GM23338 (cell line): Measurements from ENCODE around the gene SLC2A5. TPM values are rescaled to one million over a fixed set of nuclear protein-coding genes. Genes with fewer than 3 reads are reported as not detected.

Source experiments
- ATAC-seq: fragments of 200-7000 bp; cut with Tn5 transposase; 3 replicates; pipeline ENCODE4 v1.9.1; 2020
- DNase-seq: peaks from one replicate; pipeline ENCODE4 v3.0.0-alpha.2; 2015; ENCODE audit warnings: low spot score
- H2AFZ ChIP-seq: fragments of 200-600 bp; sonication (generic); 2 replicates; pipeline ENCODE4 v1.8.0; 2016; ENCODE audit warnings: antibody characterized with exemption, mild to moderate bottlenecking, moderate library complexity
- H3F3A ChIP-seq: fragments of 200-600 bp; sonication (generic); replicated peaks from 2 replicates; pipeline ENCODE4 v1.8.0; 2017; ENCODE audit warnings: antibody characterized with exemption, mixed run types, low read depth
- H3K27ac ChIP-seq: fragments of 200-600 bp; sonication (generic); 2 replicates; pipeline ENCODE4 v1.6.1; 2016; ENCODE audit warnings: low read depth
- H3K27me3 ChIP-seq: fragments of 200-600 bp; sonication (generic); 2 replicates; pipeline ENCODE4 v1.8.0; 2016; ENCODE audit warnings: mild to moderate bottlenecking, mixed run types, moderate library complexity; ENCODE audit not compliant: insufficient read depth
- H3K36me3 ChIP-seq: fragments of 200-600 bp; sonication (generic); 2 replicates; pipeline ENCODE4 v1.8.0; 2016; ENCODE audit warnings: mild to moderate bottlenecking; ENCODE audit not compliant: insufficient read depth
- H3K4me1 ChIP-seq: fragments of 200-600 bp; sonication (generic); 2 replicates; pipeline ENCODE4 v1.8.0; 2016; ENCODE audit warnings: mild to moderate bottlenecking, moderate library complexity; ENCODE audit not compliant: insufficient read depth
- H3K4me2 ChIP-seq: fragments of 200-600 bp; sonication (generic); 2 replicates; pipeline ENCODE4 v1.7.1; 2017; ENCODE audit warnings: mixed run types
- H3K4me3 ChIP-seq: fragments of 200-600 bp; sonication (generic); 2 replicates; pipeline ENCODE4 v1.6.1; 2016; ENCODE audit warnings: mixed run types
- H3K79me2 ChIP-seq: fragments of 200-600 bp; sonication (generic); replicated peaks from 2 replicates; pipeline ENCODE4 v1.8.0; 2017; ENCODE audit warnings: mild to moderate bottlenecking; ENCODE audit not compliant: insufficient read depth
- H3K9me2 ChIP-seq: fragments of 200-600 bp; sonication (generic); 2 replicates; pipeline ENCODE4 v1.8.0; 2017; ENCODE audit not compliant: insufficient read depth
- H4K20me1 ChIP-seq: fragments of 200-600 bp; sonication (generic); replicated peaks from 2 replicates; pipeline ENCODE4 v1.8.0; 2017; ENCODE audit warnings: mild to moderate bottlenecking; ENCODE audit not compliant: insufficient read depth
- H3K27ac Mint-ChIP-seq: 2 replicates; pipeline ENCODE4 v1.8.0; 2020; ENCODE audit warnings: inconsistent platforms, mild to moderate bottlenecking, moderate library complexity, mixed read lengths
- H3K27me3 Mint-ChIP-seq: 3 replicates; pipeline ENCODE4 v1.8.0; 2022; ENCODE audit warnings: low read depth, mild to moderate bottlenecking, moderate library complexity, mixed read lengths, inconsistent platforms; ENCODE audit not compliant: insufficient read depth, poor library complexity
- H3K36me3 Mint-ChIP-seq: 3 replicates; pipeline ENCODE4 v1.8.0; 2021; ENCODE audit warnings: low read depth, mild to moderate bottlenecking, inconsistent platforms, moderate library complexity, mixed read lengths
- H3K4me1 Mint-ChIP-seq: 3 replicates; pipeline ENCODE4 v1.8.0; 2020; ENCODE audit warnings: mild to moderate bottlenecking, inconsistent platforms, mixed read lengths
- H3K4me3 Mint-ChIP-seq: 3 replicates; pipeline ENCODE4 v1.8.0; 2021; ENCODE audit warnings: moderate library complexity, mild to moderate bottlenecking, inconsistent platforms, mixed read lengths
- H3K9me3 Mint-ChIP-seq: 3 replicates; pipeline ENCODE4 v1.8.0; 2020; ENCODE audit warnings: moderate library complexity, mild to moderate bottlenecking, inconsistent platforms, mixed read lengths
- CREB1 ChIP-seq: fragments of 250-450 bp; sonication (Bioruptor Pico); IDR thresholded peaks from 2 replicates; pipeline ENCODE4 v1.5.0; 2020; ENCODE audit warnings: low read depth, mild to moderate bottlenecking, moderate library complexity
- CTCF ChIP-seq, 2 experiments: fragments of 200-600 bp in 1 of 2; sonication (generic) in 1 of 2; conservative IDR thresholded peaks; 2 replicates each; pipeline versions ENCODE4 v1.5.1 to v1.6.1; 2016 to 2017; ENCODE audit warnings: antibody characterized with exemption in 2 of 2, low read depth in 2 of 2, mild to moderate bottlenecking in 2 of 2, moderate library complexity in 1 of 2
- ETS1 ChIP-seq: IDR thresholded peaks from 2 replicates; pipeline ENCODE4 v1.6.1; 2016; ENCODE audit warnings: antibody characterized with exemption
- EZH2 ChIP-seq: fragments of 200-600 bp; sonication (generic); IDR thresholded peaks from one replicate; pipeline ENCODE4 v1.8.0; 2017; ENCODE audit warnings: antibody characterized with exemption, mild to moderate bottlenecking, low read depth; ENCODE audit not compliant: unreplicated experiment
- EZH2phosphoT487 ChIP-seq: fragments of 200-600 bp; sonication (generic); IDR thresholded peaks from one replicate; pipeline ENCODE4 v1.8.1; 2018; ENCODE audit warnings: antibody characterized with exemption; ENCODE audit not compliant: unreplicated experiment
- JUNB ChIP-seq: IDR thresholded peaks from one replicate; pipeline ENCODE4 v1.6.1; 2016; ENCODE audit warnings: antibody characterized with exemption; ENCODE audit not compliant: unreplicated experiment
- NANOG ChIP-seq: IDR thresholded peaks from 2 replicates; pipeline ENCODE4 v1.6.1; 2016; ENCODE audit warnings: antibody characterized with exemption, borderline replicate concordance
- POLR2AphosphoS5 ChIP-seq: IDR thresholded peaks from 2 replicates; pipeline ENCODE4 v1.6.1; 2016; ENCODE audit warnings: antibody characterized with exemption, low read depth
- REST ChIP-seq: IDR thresholded peaks from one replicate; pipeline ENCODE4 v1.6.1; 2018; ENCODE audit warnings: antibody characterized with exemption; ENCODE audit not compliant: unreplicated experiment
- STAT1 ChIP-seq: IDR thresholded peaks from one replicate; pipeline ENCODE4 v1.6.1; 2016; ENCODE audit warnings: antibody characterized with exemption; ENCODE audit not compliant: unreplicated experiment
- ZNF114 ChIP-seq: fragments of 250-450 bp; sonication (Bioruptor Pico); IDR thresholded peaks from 2 replicates; pipeline ENCODE4 v1.5.0; 2020; ENCODE audit warnings: mild to moderate bottlenecking, moderate library complexity
- ZNF331 ChIP-seq: fragments of 250-450 bp; sonication (Bioruptor Pico); IDR thresholded peaks from 2 replicates; pipeline ENCODE4 v1.5.0; 2020; ENCODE audit warnings: low read depth, mild to moderate bottlenecking, moderate library complexity
- ZNF462 ChIP-seq: fragments of 250-450 bp; sonication (Bioruptor Pico); IDR thresholded peaks from 2 replicates; pipeline ENCODE4 v1.5.0; 2020; ENCODE audit warnings: mild to moderate bottlenecking, moderate library complexity
- polyA plus RNA-seq: library from polyadenylated mRNA; unstranded; fragments of >200 nt; fragmentation: Nextera tagmentation; extraction: Ambion mirVana; gene quantifications from 2 replicates; pipeline ENCODE4 v1.2.1, GENCODE V29; 2016
- total RNA-seq: library from RNA; depleted of rRNA; stranded (reverse); fragments of >200 nt; shearing (Covaris generic); gene quantifications from 2 replicates; pipeline ENCODE4 v1.2.3, GENCODE V29; 2014

Gene SLC2A5
- total and polyA plus RNA-seq, 2 experiments from 2014 or later, result 0.03 TPM; not detected in 1

- TF ChIP-seq NANOG, result no peak
Observed at GRCh38 chr1:8989061-8989460, 80.4 kb downstream of the SLC2A5 start (continued).

- no peak overlapping the region for H3K27ac Mint-ChIP-seq
Observed at GRCh38 chr1:8988618-8988967, 80.8 kb downstream of the SLC2A5 start.

More at GRCh38 chr1:8988618-8988967, 80.8 kb downstream of the SLC2A5 start:
- Mint-ChIP-seq H3K4me3 (no peak overlapping the region), H3K4me1 (no peaks in the 10 kb centered on the region), H3K9me3 (peaks cover 15% of the 10 kb centered on the region), H3K36me3 (peaks cover 9% of the 10 kb centered on the region), H3K27me3 (peaks cover 6% of the 10 kb centered on the region)
- H3K79me2 ChIP-seq, result no peaks in the 10 kb centered on the region
- H3K27ac ChIP-seq, result no peak overlapping the region
- no peaks in the 10 kb centered on the region for H3K4me1 ChIP-seq
- no peaks in the 10 kb centered on the region for H4K20me1 ChIP-seq
- no peak overlapping the region for H3K4me2 ChIP-seq
- H3K27me3 ChIP-seq, result no peaks in the 10 kb centered on the region
- ATAC-seq (no peak), DNase-seq (no peak)
- no peak for TF ChIP-seq JUNB
- no peak for TF ChIP-seq ZNF462 (CRISPR knock-in tag)
- no peak for TF ChIP-seq ZNF114 (CRISPR knock-in tag)
- TF ChIP-seq REST, result no peak
- no peak for TF ChIP-seq STAT1
- TF ChIP-seq CTCF (conservative IDR thresholded peaks at IDR 0.05; ENCODE audit: low read depth in 2 of 2), result no peak
- TF ChIP-seq ZNF331 (CRISPR knock-in tag), result no peak
- no peak for TF ChIP-seq ETS1
- no peak for TF ChIP-seq CREB1
- no peak for TF ChIP-seq NANOG
- no peak for TF ChIP-seq EZH2
- TF ChIP-seq EZH2phosphoT487, result no peak
- no peak for TF ChIP-seq POLR2AphosphoS5
- H3K36me3 ChIP-seq, result no peaks in the 10 kb centered on the region
- no peaks in the 10 kb centered on the region for H3F3A ChIP-seq
- H3K9me2 ChIP-seq, result no peaks in the 10 kb centered on the region
- H3K4me3 ChIP-seq, result no peak overlapping the region
- H2AFZ ChIP-seq, result no peak overlapping the region
